ENCODE data around the gene SMIM38. TPM values are rescaled to one million over a fixed set of nuclear protein-coding genes. Genes with fewer than 3 reads are reported as not detected.

The SMIM38 gene
- total and polyA plus RNA-seq, 2 of the 4 experiments (the other 2 are of a cell fraction) = under 0.01 to 0.05 TPM

DNA sequence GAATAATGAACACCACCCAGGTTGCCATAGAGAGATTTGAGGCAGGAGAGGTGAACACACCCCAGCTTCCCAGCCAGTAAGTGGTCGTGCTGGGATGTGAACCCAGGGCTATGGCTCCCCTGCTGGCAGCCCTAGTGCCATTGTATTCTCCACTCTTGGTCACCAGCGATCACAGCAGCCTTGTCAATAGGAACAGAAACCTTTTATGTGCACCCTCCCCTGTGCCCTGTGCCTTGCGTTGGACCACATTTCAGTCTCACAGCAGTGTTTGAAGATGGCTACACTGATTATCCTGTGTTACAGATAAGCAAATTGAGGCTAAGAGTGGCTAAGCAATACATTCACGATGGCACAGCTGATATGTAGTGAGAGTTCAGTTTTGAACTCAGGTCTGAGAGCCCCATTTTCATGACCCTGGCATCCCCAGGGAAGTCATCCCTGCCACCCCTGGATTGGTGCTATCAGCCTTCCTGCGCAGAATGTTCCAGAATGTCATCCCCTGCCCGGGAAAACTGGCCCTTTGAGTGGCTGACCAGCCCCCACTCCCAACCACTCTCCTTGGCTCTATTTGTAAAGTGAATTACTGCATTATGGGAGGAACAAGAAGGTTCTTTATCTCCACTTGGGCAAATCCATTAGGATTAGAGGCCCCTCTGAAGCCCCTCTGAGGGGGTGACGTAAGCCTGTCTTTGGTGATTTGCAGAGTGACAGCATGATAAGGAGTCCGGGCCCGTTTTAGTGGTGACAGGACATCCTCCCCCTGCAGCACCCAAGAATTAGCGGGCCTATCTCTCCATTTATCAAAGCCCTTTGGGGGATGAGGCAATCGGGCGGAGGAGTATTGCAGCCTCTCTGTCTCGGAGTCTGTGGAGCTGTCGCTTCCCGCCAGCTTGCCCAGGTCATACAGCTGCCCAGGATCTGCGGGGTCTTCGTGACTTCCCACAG lies 30.9 kb downstream of the SMIM38 start (continued):
- no peak for TF ChIP-seq RFX5 (IDR thresholded peaks at IDR 0.05; ENCODE audit: low read depth, low read length)

DNA sequence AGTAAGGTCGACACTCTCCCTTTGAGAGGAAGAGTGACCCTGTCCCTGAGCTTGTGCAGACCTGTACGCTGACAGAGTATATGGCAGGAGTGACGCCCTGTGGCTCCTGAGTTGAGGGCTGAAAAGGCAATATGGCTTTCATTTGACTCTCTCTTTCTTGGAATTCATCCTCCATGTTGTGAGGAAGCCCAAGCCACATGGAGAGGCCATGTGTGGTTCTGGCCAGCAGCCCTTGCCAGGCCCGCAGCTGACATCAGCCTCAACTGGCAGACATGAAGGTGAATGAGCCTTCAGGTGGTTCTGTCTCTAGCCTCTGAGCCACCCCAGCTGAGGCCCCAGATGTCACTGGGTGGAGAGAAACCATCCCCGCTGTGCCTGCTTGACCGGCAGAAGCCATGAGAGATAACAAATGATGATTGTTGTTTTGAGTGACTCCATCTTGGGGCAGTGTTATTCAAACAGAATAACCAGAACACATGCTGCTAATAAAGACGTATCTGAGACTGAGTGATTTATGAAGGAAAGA lies 31.9 kb downstream of the SMIM38 start:
- no peak overlapping the region for H2BK15ac ChIP-seq (ENCODE audit: low read depth, low read length)
- H3K23ac ChIP-seq (ENCODE audit: low read depth, low read length) = no peak overlapping the region
- H2AK9ac ChIP-seq (replicated peaks; ENCODE audit: low read depth, low read length, poor library complexity) = no peak overlapping the region
- H3K56ac ChIP-seq (ENCODE audit: extremely low read depth, insufficient read depth, low read length) = no peak overlapping the region
- in situ Hi-C loops (cut with MboI; ENCODE audit: low sequenced_read_pairs) (no loop called here), intact Hi-C loops (cut with micrococcal nuclease) (no loop called here), dilution Hi-C loops (cut with HindIII; ENCODE audit: low sequenced_read_pairs, unreplicated experiment) (no loop called here)
- no peak overlapping the region for H4K91ac ChIP-seq (ENCODE audit: insufficient read depth, low read depth, low read length)
- H3K27me3 ChIP-seq (ENCODE audit: control insufficient read depth, insufficient read depth, low read length) = peaks cover 28% of the 10 kb centered on the region
- TF ChIP-seq NFE2L2 (IDR thresholded peaks at IDR 0.05; ENCODE audit: low read depth, low read length) = no peak
- no peak for TF ChIP-seq CEBPB (IDR thresholded peaks at IDR 0.05; ENCODE audit: low read depth, low read length)
- no peak for TF ChIP-seq RCOR1 (IDR thresholded peaks at IDR 0.05; ENCODE audit: insufficient replicate concordance, low read length)
- TF ChIP-seq RFX5 (IDR thresholded peaks at IDR 0.05; ENCODE audit: low read depth, low read length) = no peak
- TF ChIP-seq, protein P1, sequence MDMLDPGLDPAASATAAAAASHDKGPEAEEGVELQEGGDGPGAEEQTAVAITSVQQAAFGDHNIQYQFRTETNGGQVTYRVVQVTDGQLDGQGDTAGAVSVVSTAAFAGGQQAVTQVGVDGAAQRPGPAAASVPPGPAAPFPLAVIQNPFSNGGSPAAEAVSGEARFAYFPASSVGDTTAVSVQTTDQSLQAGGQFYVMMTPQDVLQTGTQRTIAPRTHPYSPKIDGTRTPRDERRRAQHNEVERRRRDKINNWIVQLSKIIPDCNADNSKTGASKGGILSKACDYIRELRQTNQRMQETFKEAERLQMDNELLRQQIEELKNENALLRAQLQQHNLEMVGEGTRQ (IDR thresholded peaks at IDR 0.05; ENCODE audit: low read depth, low read length) = no peak
- TF ChIP-seq, protein P2, sequence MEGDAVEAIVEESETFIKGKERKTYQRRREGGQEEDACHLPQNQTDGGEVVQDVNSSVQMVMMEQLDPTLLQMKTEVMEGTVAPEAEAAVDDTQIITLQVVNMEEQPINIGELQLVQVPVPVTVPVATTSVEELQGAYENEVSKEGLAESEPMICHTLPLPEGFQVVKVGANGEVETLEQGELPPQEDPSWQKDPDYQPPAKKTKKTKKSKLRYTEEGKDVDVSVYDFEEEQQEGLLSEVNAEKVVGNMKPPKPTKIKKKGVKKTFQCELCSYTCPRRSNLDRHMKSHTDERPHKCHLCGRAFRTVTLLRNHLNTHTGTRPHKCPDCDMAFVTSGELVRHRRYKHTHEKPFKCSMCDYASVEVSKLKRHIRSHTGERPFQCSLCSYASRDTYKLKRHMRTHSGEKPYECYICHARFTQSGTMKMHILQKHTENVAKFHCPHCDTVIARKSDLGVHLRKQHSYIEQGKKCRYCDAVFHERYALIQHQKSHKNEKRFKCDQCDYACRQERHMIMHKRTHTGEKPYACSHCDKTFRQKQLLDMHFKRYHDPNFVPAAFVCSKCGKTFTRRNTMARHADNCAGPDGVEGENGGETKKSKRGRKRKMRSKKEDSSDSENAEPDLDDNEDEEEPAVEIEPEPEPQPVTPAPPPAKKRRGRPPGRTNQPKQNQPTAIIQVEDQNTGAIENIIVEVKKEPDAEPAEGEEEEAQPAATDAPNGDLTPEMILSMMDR (conservative IDR thresholded peaks at IDR 0.05; ENCODE audit: low read depth, low read length) = no peak
- no peak for TF ChIP-seq MAZ (IDR thresholded peaks at IDR 0.05; ENCODE audit: borderline replicate concordance, low read depth, low read length)
- TF ChIP-seq MXI1 (IDR thresholded peaks at IDR 0.05; ENCODE audit: borderline replicate concordance, low read depth, low read length) = no peak
- no peak overlapping the region for H3K27ac ChIP-seq (ENCODE audit: insufficient read depth, low read length)
- no peak overlapping the region for H3K14ac ChIP-seq (replicated peaks; ENCODE audit: low read depth, low read length)
- no peaks in the 10 kb centered on the region for H3K79me1 ChIP-seq (ENCODE audit: low read depth in 1 of 2, low read length in 2 of 2)
- no TSS peak for BruUV-seq (replicated peaks)
- H3K4me3 ChIP-seq (ENCODE audit: insufficient read depth, low read depth, low read length) = no peak overlapping the region
- 61% methylated on average over 3 of the region's 7 CpGs; no CpG with 5 or more reads in 1 of the 2 experiments for WGBS, 2 experiments (ENCODE audit: extremely low coverage in 2 of 2, insufficient read length in 1 of 2)
- H3K18ac ChIP-seq (ENCODE audit: low read depth, low read length) = no peak overlapping the region
- no peak overlapping the region for H3K9ac ChIP-seq (ENCODE audit: low read depth, low read length)
- ATAC-seq (ENCODE audit: low read depth) (no peak), DNase-seq (no peak)
- no peaks in the 10 kb centered on the region for H4K20me1 ChIP-seq (ENCODE audit: insufficient read depth, low read length)
- H2BK120ac ChIP-seq (ENCODE audit: low read depth, low read length) = no peak overlapping the region
- ChIA-PET CTCF (no interaction called here), POLR2A (ENCODE audit: unreplicated experiment) (no interaction called here)
- no peak overlapping the region for H4K8ac ChIP-seq (ENCODE audit: low read depth in 2 of 2, low read length in 2 of 2)
- no peak overlapping the region for H2BK5ac ChIP-seq (ENCODE audit: low read depth, low read length, poor library complexity, severe bottlenecking)
- no peaks in the 10 kb centered on the region for H3K36me3 ChIP-seq (ENCODE audit: control insufficient read depth, insufficient read depth, low read length)
- H3K4ac ChIP-seq (ENCODE audit: low read depth, low read length) = no peak overlapping the region
- no peaks in the 10 kb centered on the region for H3K4me1 ChIP-seq (ENCODE audit: control insufficient read depth, insufficient read depth, low read length)
- H2BK20ac ChIP-seq (ENCODE audit: low read depth, low read length) = no peak overlapping the region
- H2AK5ac ChIP-seq (ENCODE audit: low read depth, low read length) = no peak overlapping the region
- no peaks in the 10 kb centered on the region for H3K9me1 ChIP-seq (ENCODE audit: insufficient read depth, low read length)
- H3K9me3 ChIP-seq (ENCODE audit: control insufficient read depth, insufficient read depth, low read length) = peaks cover 13% of the 10 kb centered on the region
- H2AFZ ChIP-seq (replicated peaks; ENCODE audit: low read length, poor library complexity) = no peak overlapping the region
- no peak overlapping the region for H4K5ac ChIP-seq (ENCODE audit: low read depth, low read length)
- H3K4me2 ChIP-seq (ENCODE audit: low read depth, low read length) = no peak overlapping the region

All from IMR-90 (cell line).